Calu3 (cell line): Measurements from ENCODE around the gene MBD2. TPM values are rescaled to one million over a fixed set of nuclear protein-coding genes. Genes with fewer than 3 reads are reported as not detected.
"Not testable (repeated sequence)": the region's sequence is repeated elsewhere in the genome, so short reads cannot be mapped to it uniquely, and the experiment has no call there.

Source experiments
- BruUV-seq: library from RNA; stranded (reverse); fragments of 400-500 nt; replicated peaks from 2 replicates; lab custom pipeline; 2021; lab: Mats Ljungman, UMichigan
- CTCF ChIA-PET: fragments of 300-600 bp; sonication (Branson Sonifier 250); formaldehyde crosslinking; loops from one replicate; lab custom pipeline; 2022; ENCODE audit warnings: antibody characterized with exemption; lab: Charles Lee
- DNase-seq: peaks from one replicate; pipeline ENCODE4 v3.0.0; 2022
- H3K27ac Mint-ChIP-seq: one replicate; pipeline ENCODE4 v1.8.0; 2022; ENCODE audit warnings: mixed read lengths; ENCODE audit not compliant: unreplicated experiment
- H3K27me3 Mint-ChIP-seq: one replicate; pipeline ENCODE4 v1.8.0; 2022; ENCODE audit warnings: mixed read lengths; ENCODE audit not compliant: unreplicated experiment
- H3K36me3 Mint-ChIP-seq: one replicate; pipeline ENCODE4 v1.8.0; 2022; ENCODE audit warnings: mild to moderate bottlenecking, moderate library complexity, mixed read lengths; ENCODE audit not compliant: insufficient read depth, unreplicated experiment
- H3K4me1 Mint-ChIP-seq: one replicate; pipeline ENCODE4 v1.8.0; 2022; ENCODE audit warnings: mild to moderate bottlenecking, low read depth, mixed read lengths; ENCODE audit not compliant: unreplicated experiment
- H3K4me3 Mint-ChIP-seq: one replicate; pipeline ENCODE4 v1.8.0; 2022; ENCODE audit warnings: mild to moderate bottlenecking, low read depth, moderate library complexity, mixed read lengths; ENCODE audit not compliant: unreplicated experiment
- H3K9me3 Mint-ChIP-seq: one replicate; pipeline ENCODE4 v1.8.0; 2022; ENCODE audit warnings: low read depth, mixed read lengths; ENCODE audit not compliant: unreplicated experiment
- intact Hi-C: fragments of 100-400 bp; cut with micrococcal nuclease; formaldehyde crosslinking; loops from one replicate; pipeline ENCODE4 v1.10.0; 2022; ENCODE audit not compliant: unreplicated experiment
- total RNA-seq: library from RNA; stranded (reverse); gene quantifications from 2 replicates; pipeline ENCODE4 v1.2.3, GENCODE V29; 2022
- TF ChIP-seq, protein P1 (sequence below): fragments of 200-600 bp; IDR thresholded peaks from one replicate; pipeline ENCODE4 v1.8.0; 2022; ENCODE audit warnings: antibody characterized with exemption; ENCODE audit not compliant: unreplicated experiment

MBD2 gene
- total RNA-seq, 1 experiment from 2014 or later: 106 TPM

DNA sequence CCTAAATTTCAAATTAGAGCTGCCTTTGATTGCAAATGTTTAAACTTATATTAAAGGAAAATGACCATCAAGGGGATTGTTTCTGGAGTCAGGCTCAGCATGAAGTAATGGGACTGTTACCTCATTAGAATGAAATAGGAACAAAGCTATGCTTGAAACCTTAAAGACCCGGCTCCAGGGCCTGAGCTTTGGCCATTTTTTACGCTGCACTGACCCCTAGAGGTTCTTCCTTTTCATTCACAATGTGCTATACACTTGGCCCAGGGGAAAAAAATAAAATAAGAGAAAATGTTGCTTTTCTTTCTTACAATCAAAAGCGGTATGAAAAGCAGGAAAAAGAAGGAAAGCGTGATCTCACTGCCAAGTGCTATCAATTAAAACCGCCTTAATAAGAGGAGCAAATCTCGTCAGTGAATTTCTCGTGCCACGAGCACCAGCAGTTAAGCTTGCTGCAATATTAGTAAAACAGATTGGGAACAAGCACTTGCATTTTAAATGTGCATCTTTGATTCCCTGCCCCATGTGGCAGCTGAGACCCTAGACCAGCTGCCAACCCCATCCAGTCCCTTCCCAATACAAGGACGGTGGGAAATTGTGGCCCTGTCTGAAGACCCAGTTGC, 96.6 kb downstream of the MBD2 start:
- H3K36me3 Mint-ChIP-seq: no peaks in the 10 kb centered on the region
- TF ChIP-seq, protein P1, sequence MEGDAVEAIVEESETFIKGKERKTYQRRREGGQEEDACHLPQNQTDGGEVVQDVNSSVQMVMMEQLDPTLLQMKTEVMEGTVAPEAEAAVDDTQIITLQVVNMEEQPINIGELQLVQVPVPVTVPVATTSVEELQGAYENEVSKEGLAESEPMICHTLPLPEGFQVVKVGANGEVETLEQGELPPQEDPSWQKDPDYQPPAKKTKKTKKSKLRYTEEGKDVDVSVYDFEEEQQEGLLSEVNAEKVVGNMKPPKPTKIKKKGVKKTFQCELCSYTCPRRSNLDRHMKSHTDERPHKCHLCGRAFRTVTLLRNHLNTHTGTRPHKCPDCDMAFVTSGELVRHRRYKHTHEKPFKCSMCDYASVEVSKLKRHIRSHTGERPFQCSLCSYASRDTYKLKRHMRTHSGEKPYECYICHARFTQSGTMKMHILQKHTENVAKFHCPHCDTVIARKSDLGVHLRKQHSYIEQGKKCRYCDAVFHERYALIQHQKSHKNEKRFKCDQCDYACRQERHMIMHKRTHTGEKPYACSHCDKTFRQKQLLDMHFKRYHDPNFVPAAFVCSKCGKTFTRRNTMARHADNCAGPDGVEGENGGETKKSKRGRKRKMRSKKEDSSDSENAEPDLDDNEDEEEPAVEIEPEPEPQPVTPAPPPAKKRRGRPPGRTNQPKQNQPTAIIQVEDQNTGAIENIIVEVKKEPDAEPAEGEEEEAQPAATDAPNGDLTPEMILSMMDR: peak; percentile 63
- no TSS peak for BruUV-seq
- CTCF ChIA-PET: interaction anchor here (0.6 to 1.0 kb wide), 4 partner anchors 8 to 341 kb away, joined by 3 to 5 read pairs (median 4); no protein-coding TSS in a partner anchor
- no peaks in the 10 kb centered on the region for H3K27me3 Mint-ChIP-seq
- no peak overlapping the region for H3K27ac Mint-ChIP-seq
- no peaks in the 10 kb centered on the region for H3K4me1 Mint-ChIP-seq
- peak; percentile 51 for DNase-seq
- intact Hi-C loops: no loop called here
- no peaks in the 10 kb centered on the region for H3K9me3 Mint-ChIP-seq
- no peak overlapping the region for H3K4me3 Mint-ChIP-seq

DNA sequence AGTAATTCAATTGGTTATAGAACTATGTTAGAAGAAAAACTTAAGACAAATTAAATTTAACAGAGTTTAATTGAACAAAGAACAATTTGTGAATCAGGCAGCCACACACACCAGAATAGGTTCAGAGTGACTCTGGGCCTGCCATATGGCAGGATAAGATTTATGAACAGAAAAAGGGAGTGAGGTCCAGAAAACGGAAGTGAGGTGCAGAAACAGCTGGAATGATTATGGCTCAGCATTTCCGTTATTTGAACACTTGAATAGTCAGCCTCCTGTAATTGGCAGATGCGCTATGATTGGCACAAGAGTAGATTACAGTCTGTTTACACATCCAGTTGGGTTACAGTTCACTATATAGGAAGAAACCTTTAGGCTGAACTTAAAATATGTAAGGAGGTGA, 99.0 kb downstream of the MBD2 start:
- TF ChIP-seq, protein P1: no peak
- Mint-ChIP-seq H3K27me3 (no peaks in the 10 kb centered on the region), H3K9me3 (no peaks in the 10 kb centered on the region), H3K4me1 (no peaks in the 10 kb centered on the region), H3K36me3 (no peaks in the 10 kb centered on the region), H3K27ac (no peak overlapping the region), H3K4me3 (no peak overlapping the region)
- intact Hi-C loops: no loop called here
- DNase-seq: no peak
- no TSS peak for BruUV-seq
- CTCF ChIA-PET: interaction anchor here (0.7 kb wide), 1 partner anchor 34 kb away, joined by 3 read pairs; no protein-coding TSS in a partner anchor

DNA sequence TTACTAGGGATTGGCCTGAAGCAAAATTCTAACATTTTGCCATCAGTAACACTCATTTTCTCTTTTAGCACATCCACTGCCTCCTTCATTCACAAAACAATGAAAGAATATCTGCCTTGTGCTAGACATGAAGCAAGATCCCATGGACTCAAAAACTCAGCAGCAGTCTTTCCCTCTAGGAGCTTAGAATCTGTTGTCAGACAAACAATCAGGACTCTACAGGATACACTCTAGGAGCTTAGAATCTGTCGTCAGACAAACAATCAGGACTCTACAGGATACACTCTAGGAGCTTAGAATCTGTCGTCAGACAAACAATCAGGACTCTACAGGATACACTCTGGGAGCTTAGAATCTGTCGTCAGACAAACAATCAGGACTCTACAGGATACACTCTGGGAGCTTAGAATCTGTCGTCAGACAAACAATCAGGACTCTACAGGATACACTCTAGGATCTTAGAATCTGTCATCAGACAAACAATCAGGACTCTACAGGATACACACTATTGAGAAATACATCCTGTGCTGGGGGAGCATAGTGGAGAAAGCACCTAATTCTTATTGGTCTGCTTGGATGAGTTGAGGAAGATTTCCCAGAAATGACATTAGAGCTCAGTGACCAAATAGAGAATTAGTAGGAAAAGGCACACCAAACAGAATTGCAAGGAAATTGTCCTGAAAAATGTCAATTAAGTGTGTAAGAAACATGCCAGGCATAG, 100.6 kb downstream of the MBD2 start:
- H3K36me3 Mint-ChIP-seq, H3K4me3 Mint-ChIP-seq, H3K27me3 Mint-ChIP-seq, H3K27ac Mint-ChIP-seq, DNase-seq, H3K9me3 Mint-ChIP-seq, intact Hi-C loops, H3K4me1 Mint-ChIP-seq, BruUV-seq: not testable (repeated sequence)
- CTCF ChIA-PET: interaction anchor here (0.6 kb wide), 1 partner anchor 616 kb away, joined by 7 read pairs; no protein-coding TSS in a partner anchor

DNA sequence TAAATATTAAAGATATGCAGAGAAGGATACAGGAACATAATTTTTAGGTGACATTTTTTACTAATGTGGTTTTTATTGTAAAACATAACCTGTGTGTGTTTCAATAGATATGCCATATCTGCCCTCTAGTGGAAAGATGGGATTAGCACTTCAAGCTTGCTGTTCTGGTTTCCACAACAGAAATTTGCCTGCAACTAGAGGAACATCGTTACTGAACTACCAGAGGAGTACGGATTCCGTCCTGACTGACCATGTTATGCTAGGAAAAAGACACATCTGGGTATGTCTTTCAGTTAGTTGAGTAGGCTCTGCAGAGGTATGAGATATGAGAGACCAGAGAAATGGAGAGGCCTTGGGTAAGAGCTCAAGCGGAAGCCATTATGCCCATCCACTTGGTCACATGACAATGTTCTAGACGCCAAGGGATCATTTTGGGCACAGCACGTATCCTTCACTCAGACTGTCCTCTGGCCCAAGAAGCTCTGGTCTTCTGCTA, 104.9 kb downstream of the MBD2 start:
- DNase-seq: peak; percentile 35
- no peaks in the 10 kb centered on the region for H3K4me1 Mint-ChIP-seq
- intact Hi-C loops: loop anchor here (1.0 to 2.0 kb wide), 3 partner anchors 211 to 551 kb away; no protein-coding TSS in a partner anchor
- TF ChIP-seq, protein P1: peak; percentile 69
- no peaks in the 10 kb centered on the region for H3K9me3 Mint-ChIP-seq
- H3K36me3 Mint-ChIP-seq: no peaks in the 10 kb centered on the region
- H3K4me3 Mint-ChIP-seq: peak overlapping the region; percentile 35
- CTCF ChIA-PET: interaction anchor here (0.6 to 1.5 kb wide), 8 partner anchors 8 to 422 kb away, joined by 3 to 9 read pairs (median 4); partner anchors contain the start of gene POLI
- BruUV-seq: no TSS peak
- H3K27me3 Mint-ChIP-seq: no peaks in the 10 kb centered on the region
- no peak overlapping the region for H3K27ac Mint-ChIP-seq
